Activated T-cell treated with anti-CD3 and anti-CD28 coated beads, Interleukin-2, amount 50 U/mL, for 72 hours (primary cell): Measurements from ENCODE around the gene RNF126. TPM values are rescaled to one million over a fixed set of nuclear protein-coding genes. Genes with fewer than 3 reads are reported as not detected.

Source experiments
- total RNA-seq, 2 donors: library from RNA; stranded (reverse); gene quantifications; one replicate each; pipeline ENCODE4 v1.2.3, GENCODE V29; 2022

RNF126 gene
- total RNA-seq, 2 donors from 2014 or later: 72.8 to 91.8 TPM

Other genes with a start within 250 kb of the RNF126 start
- gene SHC2, start 202.2 kb downstream of the RNF126 start, total RNA-seq: 1 to 10 TPM; 1.9 to 2.5 TPM
- under 1 TPM; 0.31 to 0.32 TPM for gene MADCAM1, start 166.7 kb downstream of the RNF126 start, total RNA-seq
- gene TPGS1, start 155.7 kb downstream of the RNF126 start, total RNA-seq: 10 to 100 TPM; 11.9 to 12.1 TPM
- 10 to 100 TPM; 48.4 to 56.1 TPM for gene CDC34, start 131.5 kb downstream of the RNF126 start, total RNA-seq
- gene GZMM, start 119.2 kb downstream of the RNF126 start, total RNA-seq: 10 to 100 TPM; 23.5 to 31.0 TPM
- 100 to 1,000 TPM; 144 to 162 TPM for gene BSG, start 90.6 kb downstream of the RNF126 start, total RNA-seq
- 1 to 10 TPM in 1 of 2 donors, under 1 TPM in 1; 0.81 to 1.1 TPM for gene HCN2, start 73.3 kb downstream of the RNF126 start, total RNA-seq
- 10 to 100 TPM; 62.7 to 79.0 TPM for gene POLRMT, start 29.7 kb downstream of the RNF126 start, total RNA-seq
- gene FGF22, start 23.3 kb downstream of the RNF126 start, total RNA-seq: not detected
- 10 to 100 TPM; 10.0 to 11.4 TPM for gene FSTL3, start 13.2 kb upstream of the RNF126 start, total RNA-seq
- gene PRSS57, start 32.2 kb upstream of the RNF126 start, total RNA-seq: under 1 TPM in 1 of 2 donors, not detected in 1; 0.22 TPM
- gene PALM, start 45.7 kb upstream of the RNF126 start, total RNA-seq: 1 to 10 TPM in 1 of 2 donors, under 1 TPM in 1; 0.72 to 2.0 TPM
- gene MISP, start 87.9 kb upstream of the RNF126 start, total RNA-seq: not detected
- 100 to 1,000 TPM; 515 to 611 TPM for gene PTBP1, start 134.2 kb upstream of the RNF126 start, total RNA-seq
- gene PLPPR3, start 158.7 kb upstream of the RNF126 start, total RNA-seq: not detected
- not detected for gene AZU1, start 164.6 kb upstream of the RNF126 start, total RNA-seq
- not detected for gene PRTN3, start 177.8 kb upstream of the RNF126 start, total RNA-seq
- not detected for gene ELANE, start 189.1 kb upstream of the RNF126 start, total RNA-seq
- gene CFD, start 196.4 kb upstream of the RNF126 start, total RNA-seq: 1 to 10 TPM; 2.1 to 3.1 TPM
- gene MED16, start 230.0 kb upstream of the RNF126 start, total RNA-seq: 10 to 100 TPM; 59.8 to 62.2 TPM
- not detected for gene RNU6-9, start 230.3 kb upstream of the RNF126 start, total RNA-seq